H1 (cell line): ENCODE data around the gene BACE1. TPM values are rescaled to one million over a fixed set of nuclear protein-coding genes. Genes with fewer than 3 reads are reported as not detected.

Source experiments
- CTCF ChIA-PET: fragments of 300-600 bp; sonication (Branson Sonifier 250); formaldehyde crosslinking; loops from one replicate; lab custom pipeline; 2021; ENCODE audit not compliant: partially characterized antibody; lab: Charles Lee
- POLR2A ChIA-PET: fragments of 300-600 bp; sonication (Branson Sonifier 250); formaldehyde crosslinking; loops from one replicate; lab custom pipeline; 2021; ENCODE audit warnings: inconsistent platforms; ENCODE audit not compliant: partially characterized antibody; lab: Charles Lee
- DNase-seq, 2 experiments: peaks; one replicate each; pipeline versions ENCODE4 v3.0.0 to v3.0.0-alpha.2; 2010 to 2022; ENCODE audit warnings: low spot score in 2 of 2, low read depth in 1 of 2, mixed read lengths in 1 of 2
- FAIRE-seq: peaks from 2 replicates; lab custom pipeline; 2011; peaks lifted over from hg19 to GRCh38; lab: Jason Lieb, UNC
- H2AFZ ChIP-seq: 2 replicates; pipeline ENCODE4 v1.8.1; 2012; ENCODE audit warnings: low read length, inconsistent platforms
- H2AK5ac ChIP-seq: 2 replicates; pipeline ENCODE4 v1.6.1; 2013; ENCODE audit warnings: low read depth, low read length
- H2BK120ac ChIP-seq: replicated peaks from 2 replicates; pipeline ENCODE3; 2013; ENCODE audit warnings: low read depth, low read length, inconsistent platforms
- H2BK12ac ChIP-seq: 2 replicates; pipeline ENCODE4 v1.6.1; 2013; ENCODE audit warnings: low read depth, low read length
- H2BK15ac ChIP-seq: 2 replicates; pipeline ENCODE4 v1.6.1; 2013; ENCODE audit warnings: low read length
- H2BK20ac ChIP-seq: 2 replicates; pipeline ENCODE4 v1.6.1; 2013; ENCODE audit warnings: low read length
- H2BK5ac ChIP-seq: 2 replicates; pipeline ENCODE4 v1.6.1; 2013; ENCODE audit warnings: low read depth, low read length
- H3K14ac ChIP-seq: 2 replicates; pipeline ENCODE4 v1.6.1; 2013; ENCODE audit warnings: inconsistent platforms; ENCODE audit not compliant: insufficient read length
- H3K18ac ChIP-seq: 2 replicates; pipeline ENCODE4 v1.6.1; 2013; ENCODE audit warnings: low read length; ENCODE audit errors: extremely low read depth
- H3K23ac ChIP-seq: 2 replicates; pipeline ENCODE4 v1.6.1; 2013; ENCODE audit warnings: inconsistent platforms; ENCODE audit not compliant: insufficient read length
- H3K23me2 ChIP-seq: 2 replicates; pipeline ENCODE4 v1.6.1; 2013; ENCODE audit warnings: low read depth, low read length
- H3K27ac ChIP-seq: 2 replicates; pipeline ENCODE4 v1.6.1; 2011; ENCODE audit warnings: low read depth, low read length, inconsistent platforms
- H3K27me3 ChIP-seq, 4 experiments: replicated peaks in 1 of 4; 1 replicate in 1 of 4; 2 replicates in 3 of 4; pipeline versions ENCODE4 v1.6.1 to v1.8.1; 2011 to 2013; ENCODE audit warnings: low read length in 3 of 4, mild to moderate bottlenecking in 3 of 4, inconsistent platforms in 2 of 4, mixed read lengths in 2 of 4, moderate library complexity in 1 of 4; ENCODE audit not compliant: control insufficient read depth in 3 of 4, insufficient read depth in 3 of 4; ENCODE audit errors: extremely low read depth in 1 of 4
- H3K36me3 ChIP-seq, 4 experiments: 2 replicates each; pipeline versions ENCODE4 v1.6.1 to v1.8.1; 2011 to 2013; ENCODE audit warnings: mild to moderate bottlenecking in 4 of 4, low read length in 3 of 4, moderate library complexity in 2 of 4, control low read depth in 1 of 4, inconsistent platforms in 1 of 4; ENCODE audit not compliant: insufficient read depth in 4 of 4, control insufficient read depth in 2 of 4
- H3K4ac ChIP-seq: replicated peaks from 2 replicates; pipeline ENCODE3; 2013; ENCODE audit warnings: low read length, low read depth, mixed read lengths, inconsistent platforms; ENCODE audit not compliant: insufficient read length
- H3K4me1 ChIP-seq, 4 experiments: replicated peaks in 1 of 4; 1 replicate in 1 of 4; 2 replicates in 3 of 4; pipeline versions ENCODE4 v1.6.1 to v1.8.1; 2011 to 2013; ENCODE audit warnings: low read length in 3 of 4, inconsistent platforms in 2 of 4, mixed read lengths in 1 of 4; ENCODE audit not compliant: insufficient read depth in 4 of 4, control insufficient read depth in 3 of 4
- H3K4me2 ChIP-seq, 2 experiments: 2 replicates each; pipeline versions ENCODE4 v1.6.1 to v1.8.1; 2011 to 2013; ENCODE audit warnings: low read depth in 2 of 2, low read length in 2 of 2, control low read depth in 1 of 2, inconsistent platforms in 1 of 2, mild to moderate bottlenecking in 1 of 2; ENCODE audit not compliant: insufficient read depth in 1 of 2
- H3K4me3 ChIP-seq, 4 experiments: fragments of 200-600, 300-600 bp in 1 of 4; sonication (generic), shearing (Covaris generic), sonication (Bioruptor Twin) in 1 of 4; 2 replicates each; pipeline versions ENCODE4 v1.5.1 to v1.8.1; 2011 to 2016; ENCODE audit warnings: low read length in 4 of 4, low read depth in 3 of 4, control low read depth in 2 of 4, inconsistent platforms in 2 of 4, mild to moderate bottlenecking in 2 of 4, mixed read lengths in 1 of 4, moderate library complexity in 1 of 4; ENCODE audit not compliant: insufficient read depth in 2 of 4; ENCODE audit errors: extremely low read depth in 1 of 4
- H3K56ac ChIP-seq: replicated peaks from 2 replicates; pipeline ENCODE3; 2013; ENCODE audit warnings: low read depth, mild to moderate bottlenecking, mixed read lengths, low read length, inconsistent platforms; ENCODE audit not compliant: insufficient read length
- H3K79me1 ChIP-seq: 2 replicates; pipeline ENCODE4 v1.6.1; 2013; ENCODE audit warnings: low read depth, low read length, control low read depth
- H3K79me2 ChIP-seq, 2 experiments: 2 replicates each; pipeline versions ENCODE4 v1.6.1 to v1.8.1; 2012 to 2013; ENCODE audit warnings: low read length in 2 of 2, mild to moderate bottlenecking in 2 of 2, inconsistent platforms in 1 of 2; ENCODE audit not compliant: insufficient read depth in 2 of 2, control insufficient read depth in 1 of 2
- H3K9ac ChIP-seq, 4 experiments: replicated peaks in 1 of 4; 1 replicate in 1 of 4; 2 replicates in 3 of 4; pipeline versions ENCODE4 v1.6.1 to v1.8.1; 2011 to 2013; ENCODE audit warnings: low read depth in 3 of 4, low read length in 3 of 4, control low read depth in 2 of 4, mild to moderate bottlenecking in 2 of 4, moderate library complexity in 2 of 4, inconsistent platforms in 1 of 4; ENCODE audit errors: extremely low read depth in 1 of 4
- H3K9me3 ChIP-seq, 2 experiments: 2 replicates each; pipeline versions ENCODE4 v1.6.1 to v1.8.1; 2012 to 2013; ENCODE audit warnings: mild to moderate bottlenecking in 2 of 2, moderate library complexity in 2 of 2, control low read depth in 1 of 2, inconsistent platforms in 1 of 2, low read depth in 1 of 2, low read length in 1 of 2, mixed read lengths in 1 of 2; ENCODE audit not compliant: insufficient read depth in 2 of 2
- H4K20me1 ChIP-seq, 2 experiments: replicated peaks in 1 of 2; 2 replicates each; pipeline versions ENCODE3 to v1.8.1; 2011 to 2013; ENCODE audit warnings: inconsistent platforms in 2 of 2, low read length in 2 of 2, mild to moderate bottlenecking in 1 of 2; ENCODE audit not compliant: insufficient read depth in 2 of 2, control insufficient read depth in 1 of 2
- H4K5ac ChIP-seq: 2 replicates; pipeline ENCODE4 v1.6.1; 2013; ENCODE audit warnings: low read length, low read depth, mixed read lengths, inconsistent platforms; ENCODE audit not compliant: insufficient read length
- H4K8ac ChIP-seq: 2 replicates; pipeline ENCODE4 v1.8.0; 2013; ENCODE audit warnings: mild to moderate bottlenecking, moderate library complexity, low read length, inconsistent platforms; ENCODE audit not compliant: insufficient read depth; ENCODE audit errors: extremely low read depth
- H4K91ac ChIP-seq: replicated peaks from 2 replicates; pipeline ENCODE3; 2013; ENCODE audit warnings: low read length, mixed read lengths, inconsistent platforms; ENCODE audit not compliant: insufficient read length
- ATF3 ChIP-seq: IDR thresholded peaks from 2 replicates; pipeline ENCODE4 v1.6.1; 2011; ENCODE audit warnings: low read depth, mild to moderate bottlenecking, low read length; ENCODE audit not compliant: insufficient read depth
- GTF2F1 ChIP-seq: IDR thresholded peaks from 2 replicates; pipeline ENCODE4 v1.6.1; 2012; ENCODE audit warnings: low read depth, low read length, improper control_type of control experiment, borderline replicate concordance
- JUN ChIP-seq: IDR thresholded peaks from 2 replicates; pipeline ENCODE4 v1.6.1; 2011; ENCODE audit warnings: low read depth, mild to moderate bottlenecking, improper control_type of control experiment, low read length
- NRF1 ChIP-seq: IDR thresholded peaks from 2 replicates; pipeline ENCODE4 v1.6.1; 2011; ENCODE audit warnings: mild to moderate bottlenecking, low read depth, low read length, improper control_type of control experiment
- POU5F1 ChIP-seq: IDR thresholded peaks from 2 replicates; pipeline ENCODE4 v1.6.1; 2011; ENCODE audit warnings: low read depth, mild to moderate bottlenecking, low read length, moderate library complexity
- RXRA ChIP-seq: IDR thresholded peaks from 2 replicates; pipeline ENCODE4 v1.6.1; 2011; ENCODE audit warnings: low read depth, mild to moderate bottlenecking, low read length, moderate library complexity; ENCODE audit not compliant: insufficient read depth
- SUZ12 ChIP-seq: fragments of 200-600 bp; sonication (generic); IDR thresholded peaks from 2 replicates; pipeline ENCODE4 v1.6.1; 2012; ENCODE audit warnings: mild to moderate bottlenecking, inconsistent platforms, low read length, moderate library complexity, mixed read lengths
- TAF1 ChIP-seq: IDR thresholded peaks from 2 replicates; pipeline ENCODE4 v1.6.1; 2011; ENCODE audit warnings: mild to moderate bottlenecking, low read depth, low read length
- TAF7 ChIP-seq: optimal IDR thresholded peaks from 2 replicates; pipeline ENCODE3; 2011; ENCODE audit warnings: low read depth, mild to moderate bottlenecking, inconsistent platforms, low read length, moderate library complexity, borderline replicate concordance
- ZNF274 ChIP-seq: IDR thresholded peaks from 2 replicates; pipeline ENCODE4 v1.7.0; 2012; ENCODE audit warnings: low read length, borderline replicate concordance; ENCODE audit errors: extremely low read depth
- WGBS, 2 experiments: shearing (Covaris generic) in 1 of 2; methylation state at CpG; one replicate each; pipeline versions ENCODE4 v1.1.6 to v1.1.7; 2013 to 2015; ENCODE audit warnings: low lambda C conversion rate in 2 of 2, mixed read lengths in 2 of 2, inconsistent platforms in 1 of 2, low coverage in 1 of 2, missing lambda C conversion rate in 1 of 2; ENCODE audit not compliant: insufficient replicate concordance in 2 of 2, insufficient coverage in 1 of 2, insufficient read length in 1 of 2; ENCODE audit errors: extremely low coverage in 1 of 2, missing lambda C conversion rate in 1 of 2; 5-methylcytosine and 5-hydroxymethylcytosine counted together
- polyA plus RNA-seq, 7 experiments: library from polyadenylated mRNA; depleted of rRNA in 3 of 7; stranded (reverse) in 5 of 7; unstranded in 2 of 7; fragments of >200 nt in 5 of 7; fragments of 200-250 nt in 2 of 7; gene quantifications; 1 replicate in 5 of 7; 2 replicates in 1 of 7; 4 replicates in 1 of 7; pipeline versions ENCODE4 v1.2.1 to v1.2.3, GENCODE V29; 2011 to 2013; ENCODE audit warnings: missing spikeins in 2 of 7, mixed read lengths in 2 of 7
- total RNA-seq: library from RNA; stranded (reverse); fragmentation: NEBNext Ultra II Directional; extraction: Animal tissue kit (Norgen Biotek cat#: 25700); gene quantifications from 2 replicates; pipeline ENCODE4 v1.2.1, GENCODE V29; 2021

Gene BACE1
- total and polyA plus RNA-seq, 2 of the 8 experiments (the other 6 are each of a cell fraction or from before 2014, with no cell fraction given) = 7.7 to 7.9 TPM

GRCh38 chr11:117345039-117345438, 29.0 kb upstream of the BACE1 start:
- Histone ChIP-seq H2BK12ac (no peak overlapping the region), H3K79me2 (no peaks in the 10 kb centered on the region), H3K9ac (no peak overlapping the region), H4K8ac (no peak overlapping the region), H3K18ac (no peak overlapping the region), H3K4ac (no peak overlapping the region), H3K14ac (no peak overlapping the region), H4K20me1 (peaks cover 0 to 2% of the 10 kb centered on the region in 2 experiments), H3K36me3 (peaks cover 0 to 4% (median 3%) of the 10 kb centered on the region in 4 experiments; a peak in 6 of 8 replicates), H2AK5ac (no peak overlapping the region), H2AFZ (no peak overlapping the region), H2BK5ac (no peak overlapping the region), H2BK20ac (no peak overlapping the region), H2BK15ac (no peak overlapping the region), H2BK120ac (no peak overlapping the region), H3K4me1 (no peaks in the 10 kb centered on the region), H3K27ac (no peak overlapping the region), H3K4me3 (no peak overlapping the region), H4K91ac (no peak overlapping the region), H3K23ac (no peak overlapping the region), H3K27me3 (no peaks in the 10 kb centered on the region), H3K23me2 (no peaks in the 10 kb centered on the region), H3K56ac (no peak overlapping the region), H4K5ac (no peak overlapping the region), H3K9me3 (no peaks in the 10 kb centered on the region), H3K79me1 (no peaks in the 10 kb centered on the region), H3K4me2 (no peak overlapping the region)
- ChIA-PET CTCF (interaction anchor here (1.3 kb wide), 1 partner anchor 13 kb away, joined by 4 read pairs; no protein-coding TSS in a partner anchor), POLR2A (interaction anchor here (0.6 to 1.0 kb wide), 4 partner anchors 11 to 151 kb away, joined by 3 read pairs; no protein-coding TSS in a partner anchor)
- no peak for TF ChIP-seq RXRA
- no peak for TF ChIP-seq NRF1
- no peak for TF ChIP-seq TAF7
- no peak for TF ChIP-seq ZNF274
- no peak for TF ChIP-seq JUN
- TF ChIP-seq SUZ12 = no peak
- TF ChIP-seq ATF3 = no peak
- no peak for TF ChIP-seq POU5F1
- TF ChIP-seq TAF1 = no peak
- TF ChIP-seq GTF2F1 = no peak
- 86% methylated on average over 2 of the region's 2 CpGs; no CpG with 5 or more reads in 1 of the 2 experiments for WGBS, 2 experiments
- DNase-seq (no peak), FAIRE-seq (no peak)
